ENCODE data around the gene IER5L.

The IER5L gene

DNA sequence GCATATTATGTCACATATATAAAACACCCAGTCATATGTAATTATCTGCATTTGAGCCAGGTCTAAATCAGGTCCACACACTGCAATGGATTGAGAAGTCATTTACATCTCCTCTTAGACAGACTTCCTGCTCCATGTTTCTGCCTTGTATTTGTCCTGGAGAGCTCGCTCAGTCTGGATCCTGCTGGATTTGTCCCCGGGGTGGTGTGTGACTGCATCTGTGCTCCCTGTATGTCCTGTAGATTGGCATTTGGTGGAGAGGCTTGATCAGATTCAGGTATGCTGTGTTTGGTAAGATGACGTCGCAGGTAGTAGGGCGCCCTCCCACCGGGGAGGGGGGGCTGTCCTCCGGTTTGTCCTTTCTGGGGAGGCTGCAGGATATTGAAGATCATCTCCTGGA lies 33.6 kb upstream of the IER5L start:
- no peaks in the 10 kb centered on the region for H4K20me1 ChIP-seq (ENCODE audit: insufficient read depth, low read length)
- no peaks in the 10 kb centered on the region for H3K36me3 ChIP-seq (replicated peaks; ENCODE audit: insufficient read depth, low read length)
- H3F3A ChIP-seq (ENCODE audit: insufficient read depth, low read length) = peaks cover under 1% of the 10 kb centered on the region; the same call in 1 of the 2 replicates
- no peak overlapping the region for H2AFZ ChIP-seq (ENCODE audit: low read length)
- no peaks in the 10 kb centered on the region for H3K9me3 ChIP-seq (replicated peaks; ENCODE audit: insufficient read depth, low read length)
- H3K27ac ChIP-seq (ENCODE audit: low read length) = no peak overlapping the region
- no peak overlapping the region for H3K9ac ChIP-seq (ENCODE audit: low read length)
- H3K4me2 ChIP-seq (ENCODE audit: low read depth, low read length) = no peak overlapping the region
- H3K9me2 ChIP-seq (replicated peaks; ENCODE audit: insufficient read depth, low read length) = no peaks in the 10 kb centered on the region
- H3K4me3 ChIP-seq (ENCODE audit: low read length) = no peak overlapping the region
- no peaks in the 10 kb centered on the region for H3K79me2 ChIP-seq (ENCODE audit: low read length)
- no peaks in the 10 kb centered on the region for H3K27me3 ChIP-seq (replicated peaks; ENCODE audit: insufficient read depth, low read length)
- no peak for DNase-seq
- no peak for TF ChIP-seq EZH2phosphoT487 (IDR thresholded peaks at IDR 0.05; ENCODE audit: low read length)
- TF ChIP-seq CTCF (IDR thresholded peaks at IDR 0.05; ENCODE audit: low read length) = no peak
- TF ChIP-seq EZH2 (optimal IDR thresholded peaks at IDR 0.05; ENCODE audit: low read depth, low read length) = no peak
- no peaks in the 10 kb centered on the region for H3K4me1 ChIP-seq (ENCODE audit: low read length)

DNA sequence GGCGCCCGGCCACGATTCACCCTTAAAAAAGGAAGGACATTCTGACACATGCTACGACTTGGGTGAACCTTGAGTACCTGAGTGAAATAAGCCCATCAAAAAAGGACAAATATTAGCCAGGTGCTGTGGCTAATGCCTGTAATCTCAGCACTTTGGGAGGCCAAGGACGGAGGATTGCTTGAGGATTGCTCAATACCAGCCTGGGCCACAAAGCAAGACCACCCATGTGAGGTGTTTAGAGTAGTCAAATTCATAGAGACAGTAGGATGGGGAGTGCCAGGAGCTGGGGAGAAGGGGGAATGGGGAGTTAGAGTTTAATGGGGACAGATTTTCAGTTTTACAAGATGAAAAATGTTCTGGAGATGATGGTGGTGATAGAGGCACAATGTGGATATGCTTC lies 32.1 kb upstream of the IER5L start:
- Histone ChIP-seq H2AFZ (ENCODE audit: low read length) (no peak overlapping the region), H3K4me3 (ENCODE audit: low read length) (no peak overlapping the region), H3K4me2 (ENCODE audit: low read depth, low read length) (no peak overlapping the region), H3K9me3 (replicated peaks; ENCODE audit: insufficient read depth, low read length) (no peaks in the 10 kb centered on the region), H3K9me2 (replicated peaks; ENCODE audit: insufficient read depth, low read length) (no peaks in the 10 kb centered on the region), H4K20me1 (ENCODE audit: insufficient read depth, low read length) (no peaks in the 10 kb centered on the region), H3K36me3 (replicated peaks; ENCODE audit: insufficient read depth, low read length) (no peaks in the 10 kb centered on the region), H3K4me1 (ENCODE audit: low read length) (no peaks in the 10 kb centered on the region), H3K79me2 (ENCODE audit: low read length) (no peaks in the 10 kb centered on the region), H3K27ac (ENCODE audit: low read length) (no peak overlapping the region), H3F3A (ENCODE audit: insufficient read depth, low read length) (peaks cover 2% of the 10 kb centered on the region; the same call in 1 of the 2 replicates), H3K9ac (ENCODE audit: low read length) (no peak overlapping the region), H3K27me3 (replicated peaks; ENCODE audit: insufficient read depth, low read length) (no peaks in the 10 kb centered on the region)
- DNase-seq = no peak
- TF ChIP-seq EZH2phosphoT487 (IDR thresholded peaks at IDR 0.05; ENCODE audit: low read length) (no peak), EZH2 (optimal IDR thresholded peaks at IDR 0.05; ENCODE audit: low read depth, low read length) (no peak), CTCF (IDR thresholded peaks at IDR 0.05; ENCODE audit: low read length) (no peak)

- H3K9ac ChIP-seq (ENCODE audit: low read length) = no peak overlapping the region
- no peaks in the 10 kb centered on the region for H3K27me3 ChIP-seq (replicated peaks; ENCODE audit: insufficient read depth, low read length)
Observed at GRCh38 chr9:129209580-129209979, 31.5 kb upstream of the IER5L start.

More at GRCh38 chr9:129209580-129209979, 31.5 kb upstream of the IER5L start:
- Histone ChIP-seq H3K4me3 (ENCODE audit: low read length) (no peak overlapping the region), H3K36me3 (replicated peaks; ENCODE audit: insufficient read depth, low read length) (no peaks in the 10 kb centered on the region), H4K20me1 (ENCODE audit: insufficient read depth, low read length) (no peaks in the 10 kb centered on the region), H3F3A (ENCODE audit: insufficient read depth, low read length) (peaks cover 2% of the 10 kb centered on the region; the same call in 1 of the 2 replicates), H3K4me2 (ENCODE audit: low read depth, low read length) (no peak overlapping the region), H3K4me1 (ENCODE audit: low read length) (no peaks in the 10 kb centered on the region), H3K9me2 (replicated peaks; ENCODE audit: insufficient read depth, low read length) (no peaks in the 10 kb centered on the region), H3K27ac (ENCODE audit: low read length) (no peak overlapping the region), H3K79me2 (ENCODE audit: low read length) (no peaks in the 10 kb centered on the region), H3K9me3 (replicated peaks; ENCODE audit: insufficient read depth, low read length) (no peaks in the 10 kb centered on the region), H2AFZ (ENCODE audit: low read length) (no peak overlapping the region)
- no peak for TF ChIP-seq EZH2phosphoT487 (IDR thresholded peaks at IDR 0.05; ENCODE audit: low read length)
- no peak for TF ChIP-seq CTCF (IDR thresholded peaks at IDR 0.05; ENCODE audit: low read length)
- TF ChIP-seq EZH2 (optimal IDR thresholded peaks at IDR 0.05; ENCODE audit: low read depth, low read length) = no peak
- DNase-seq = no peak

Data from MM.1S (cell line).